ENCODE measurements around the gene PPP6R2.
"Not testable (repeated sequence)": the region's sequence is repeated elsewhere in the genome, so short reads cannot be mapped to it uniquely, and the experiment has no call there.

The PPP6R2 gene

GRCh38 chr22:50348058-50348457, 4.9 kb downstream of the PPP6R2 start:
- DNase-seq = no peak

GRCh38 chr22:50356186-50356585, 13.1 kb downstream of the PPP6R2 start:
- no peak for DNase-seq

GRCh38 chr22:50357222-50357621, 14.1 kb downstream of the PPP6R2 start:
- DNase-seq = no peak

- no peak for DNase-seq
Observed at GRCh38 chr22:50357756-50358155, 14.6 kb downstream of the PPP6R2 start.

GRCh38 chr22:50360578-50360977, 17.5 kb downstream of the PPP6R2 start:
- DNase-seq = no peak

GRCh38 chr22:50361222-50361621, 18.1 kb downstream of the PPP6R2 start:
- no peak for DNase-seq

GRCh38 chr22:50361688-50362087, 18.6 kb downstream of the PPP6R2 start:
- no peak for DNase-seq

GRCh38 chr22:50363166-50363802, 20.2 kb downstream of the PPP6R2 start:
- DNase-seq = no peak

DNA sequence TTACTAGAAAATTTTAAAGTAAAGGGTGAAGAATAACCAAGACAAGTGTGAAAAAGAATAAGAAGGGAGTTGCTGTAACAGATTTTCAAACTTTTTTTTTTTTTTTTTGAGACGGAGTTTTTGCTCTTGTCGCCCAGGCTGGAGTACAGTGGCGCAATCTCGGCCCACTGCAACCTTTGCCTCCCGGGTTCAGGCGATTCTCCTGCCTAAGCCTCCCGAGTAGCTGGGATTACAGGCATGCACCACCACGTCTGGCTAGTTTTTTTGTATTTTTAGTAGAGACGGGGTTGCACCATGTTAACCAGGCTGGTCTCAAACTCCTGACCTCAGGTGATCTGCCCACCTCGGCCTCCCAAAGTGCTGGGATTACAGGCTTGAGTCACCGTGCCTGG, 20.7 kb downstream of the PPP6R2 start:
- not testable (repeated sequence) for DNase-seq

- DNase-seq = no peak
Observed at GRCh38 chr22:50367778-50368500, 24.8 kb downstream of the PPP6R2 start.

GRCh38 chr22:50371101-50371648, 28.0 kb downstream of the PPP6R2 start:
- DNase-seq = no peak

- DNase-seq = no peak
Observed at GRCh38 chr22:50376085-50376651, 33.0 kb downstream of the PPP6R2 start.

DNA sequence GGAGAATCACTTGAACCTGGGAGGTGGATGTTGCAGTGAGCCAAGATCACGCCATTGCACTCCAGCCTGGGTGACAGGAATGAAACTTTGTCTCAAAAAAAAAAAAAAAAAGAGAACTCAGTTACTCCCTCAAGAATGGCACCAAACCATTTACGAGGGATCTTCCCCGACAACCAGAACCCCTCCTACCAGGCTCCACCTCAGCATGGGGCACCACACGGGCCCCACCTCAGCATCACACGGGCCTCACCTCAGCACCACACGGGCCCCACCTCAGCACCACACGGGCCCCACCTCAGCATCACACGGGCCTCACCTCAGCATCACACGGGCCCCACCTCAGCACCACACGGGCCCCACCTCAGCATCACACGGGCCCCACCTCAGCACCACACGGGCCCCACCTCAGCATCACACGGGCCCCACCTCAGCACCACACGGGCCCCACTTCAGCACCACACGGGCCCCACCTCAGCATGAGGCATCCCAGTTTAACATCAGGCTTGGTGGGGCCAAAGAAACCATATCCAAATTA, 38.0 kb downstream of the PPP6R2 start:
- peak; percentile 29 for DNase-seq

DNA sequence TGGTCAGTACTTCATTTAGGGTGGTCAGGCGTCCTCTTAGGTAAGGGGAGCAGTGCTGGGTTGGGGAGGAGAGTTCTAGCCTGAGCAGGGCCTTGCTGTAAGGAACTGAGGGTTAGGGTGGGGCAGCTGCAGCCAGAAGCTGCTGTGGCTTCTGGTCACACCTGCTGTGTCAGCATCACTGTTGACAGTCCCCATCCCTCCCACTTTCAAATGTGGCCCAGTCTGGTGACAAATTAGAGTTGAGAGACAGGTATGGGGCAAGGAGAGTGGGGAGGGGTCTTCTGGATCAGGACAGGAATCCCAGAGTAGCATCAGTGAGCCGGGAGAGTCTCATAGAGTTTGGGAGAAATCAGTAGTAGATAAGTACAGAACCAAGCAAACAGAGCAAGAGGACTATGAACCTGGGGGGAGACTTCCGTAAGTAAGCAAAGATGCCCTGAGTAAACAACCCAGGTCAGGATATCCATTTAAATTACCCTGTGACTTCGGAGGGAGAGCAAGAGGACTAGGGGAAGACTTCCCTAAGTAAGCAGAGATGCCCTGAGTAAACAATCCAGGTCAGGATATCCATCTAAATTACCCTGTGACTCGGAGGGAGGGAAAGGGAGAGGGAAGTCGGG, 53.7 kb downstream of the PPP6R2 start:
- DNase-seq = no peak

- DNase-seq = not testable (repeated sequence)
Observed at GRCh38 chr22:50397371-50398060, 54.4 kb downstream of the PPP6R2 start.

DNA sequence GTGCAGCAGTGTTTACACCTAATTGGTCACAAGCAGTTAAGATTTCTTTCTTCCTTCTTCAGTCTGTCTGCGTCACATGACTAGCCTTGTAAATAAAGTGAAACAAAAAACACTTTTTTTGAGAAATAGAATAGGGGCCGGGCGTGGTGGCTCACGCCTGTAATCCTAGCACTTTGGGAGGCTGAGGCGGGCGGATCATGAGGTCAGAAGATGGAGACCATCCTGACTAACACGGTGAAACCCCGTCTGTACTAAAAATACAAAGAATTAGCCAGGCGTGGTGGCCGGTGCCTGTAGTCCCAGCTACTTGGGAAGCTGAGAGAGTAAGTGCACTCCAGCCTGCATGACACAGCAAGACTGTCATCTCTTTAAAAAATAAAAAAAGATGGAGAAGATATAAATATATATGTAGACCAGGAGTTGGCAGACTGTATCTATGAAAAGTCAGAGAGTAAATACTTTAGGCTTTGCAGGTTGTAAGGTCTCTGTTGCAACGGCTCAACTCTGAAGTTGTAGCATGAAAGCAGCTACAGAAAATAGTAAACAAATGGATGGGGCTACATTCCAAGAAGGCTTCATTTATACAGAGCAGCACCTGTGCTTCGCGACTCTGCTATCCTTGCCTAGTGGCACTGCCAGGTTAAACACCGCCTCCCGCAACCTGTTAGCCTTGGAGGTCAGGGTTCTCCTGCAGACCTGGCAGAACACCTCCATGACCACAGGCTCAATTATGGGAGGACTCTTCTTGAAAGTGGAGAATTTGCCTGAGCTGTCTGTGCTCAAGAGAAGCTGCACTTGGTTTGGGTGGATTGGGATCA, 55.9 kb downstream of the PPP6R2 start:
- no peak for DNase-seq

DNA sequence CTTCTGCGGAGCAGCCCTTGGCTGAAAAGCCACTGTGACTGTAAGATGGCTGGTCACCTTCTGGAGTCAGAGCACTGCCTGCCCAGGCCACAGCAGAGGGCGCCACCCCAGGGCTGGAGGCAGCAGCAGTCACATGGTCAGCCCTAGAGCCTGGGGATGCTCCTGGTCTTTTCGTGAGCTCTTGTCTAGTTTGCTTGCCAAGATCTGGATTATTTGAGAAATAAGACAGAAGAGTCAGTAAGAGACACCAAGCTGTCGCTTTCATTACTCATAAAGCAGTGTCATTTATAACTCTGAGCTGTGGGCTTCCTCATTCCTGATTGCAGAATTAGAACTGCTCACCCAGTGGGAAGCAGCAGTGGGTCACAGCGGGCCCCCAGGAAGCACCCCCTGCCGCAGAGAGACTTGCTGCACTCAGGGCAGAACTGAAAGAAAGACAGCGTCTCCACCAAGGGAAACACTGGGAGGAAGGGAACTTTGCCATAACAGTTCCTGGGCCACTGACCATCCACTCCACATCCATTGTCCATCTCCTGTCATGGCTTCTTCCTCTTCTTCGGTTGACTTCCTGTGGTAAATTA, 56.7 kb downstream of the PPP6R2 start:
- peak; percentile 18 for DNase-seq

GRCh38 chr22:50400406-50400805, 57.3 kb downstream of the PPP6R2 start:
- no peak for DNase-seq

- DNase-seq = no peak
Observed at GRCh38 chr22:50400931-50401330, 57.8 kb downstream of the PPP6R2 start.

GRCh38 chr22:50401907-50402306, 58.8 kb downstream of the PPP6R2 start:
- no peak for DNase-seq

- no peak for DNase-seq
Observed at GRCh38 chr22:50403701-50404101, 60.6 kb downstream of the PPP6R2 start.

Measured in CD4-positive, alpha-beta T cell treated with Interleukin-21 for 1 hour (primary cell).